ENCODE results near the gene AKR1D1. TPM values are rescaled to one million over a fixed set of nuclear protein-coding genes. Genes with fewer than 3 reads are reported as not detected.

Gene AKR1D1
- total RNA-seq, 1 experiment from 2014 or later = not detected

- no peak for DNase-seq
- Histone ChIP-seq H3K27ac (no peak overlapping the region), H3K4me3 (no peak overlapping the region), H3K27me3 (no peaks in the 10 kb centered on the region; the same call in 1 of the 2 replicates), H3K36me3 (no peaks in the 10 kb centered on the region), H3K9me3 (replicated peaks) (no peaks in the 10 kb centered on the region), H3K4me1 (peaks cover 3% of the 10 kb centered on the region; the same call in 1 of the 2 replicates)
These were observed 82.7 kb downstream of the AKR1D1 start for GRCh38 chr7:138158739-138159528.

GRCh38 chr7:138161600-138162081 lies 85.4 kb downstream of the AKR1D1 start:
- no peaks in the 10 kb centered on the region for H3K36me3 ChIP-seq
- peaks cover 5% of the 10 kb centered on the region; the same call in 1 of the 2 replicates for H3K4me1 ChIP-seq
- peak; percentile 94 to 98 for DNase-seq
- no peaks in the 10 kb centered on the region for H3K9me3 ChIP-seq (replicated peaks)
- no peak overlapping the region for H3K27ac ChIP-seq
- no peak overlapping the region for H3K4me3 ChIP-seq
- H3K27me3 ChIP-seq = no peaks in the 10 kb centered on the region

- DNase-seq = no peak
- Histone ChIP-seq H3K4me3 (no peak overlapping the region), H3K4me1 (peaks cover 5% of the 10 kb centered on the region; the same call in 1 of the 2 replicates), H3K36me3 (no peaks in the 10 kb centered on the region), H3K27ac (no peak overlapping the region), H3K9me3 (replicated peaks) (no peaks in the 10 kb centered on the region), H3K27me3 (no peaks in the 10 kb centered on the region)
These were observed 86.0 kb downstream of the AKR1D1 start for GRCh38 chr7:138162236-138162635.

GRCh38 chr7:138163800-138164199 lies 87.5 kb downstream of the AKR1D1 start:
- no peak overlapping the region for H3K27ac ChIP-seq
- peaks cover 5% of the 10 kb centered on the region; the same call in 1 of the 2 replicates for H3K4me1 ChIP-seq

GRCh38 chr7:138164804-138165203 lies 88.5 kb downstream of the AKR1D1 start:
- Histone ChIP-seq H3K4me3 (no peak overlapping the region), H3K4me1 (peaks cover 5% of the 10 kb centered on the region; the same call in 1 of the 2 replicates), H3K27ac (no peak overlapping the region), H3K9me3 (replicated peaks) (no peaks in the 10 kb centered on the region), H3K36me3 (no peaks in the 10 kb centered on the region), H3K27me3 (no peaks in the 10 kb centered on the region)
- no peak for DNase-seq

More at GRCh38 chr7:138163800-138164199, 87.5 kb downstream of the AKR1D1 start:
- no peaks in the 10 kb centered on the region for H3K36me3 ChIP-seq
- no peak overlapping the region for H3K4me3 ChIP-seq
- no peaks in the 10 kb centered on the region for H3K27me3 ChIP-seq
- H3K9me3 ChIP-seq (replicated peaks) = no peaks in the 10 kb centered on the region
- DNase-seq = no peak

- Histone ChIP-seq H3K27me3 (no peaks in the 10 kb centered on the region), H3K9me3 (replicated peaks) (no peaks in the 10 kb centered on the region), H3K36me3 (no peaks in the 10 kb centered on the region), H3K4me1 (peaks cover 5% of the 10 kb centered on the region; the same call in 1 of the 2 replicates), H3K27ac (no peak overlapping the region), H3K4me3 (no peak overlapping the region)
- DNase-seq = no peak
These were observed 90.4 kb downstream of the AKR1D1 start for GRCh38 chr7:138166681-138167080.

GRCh38 chr7:138167222-138167621 lies 91.0 kb downstream of the AKR1D1 start:
- Histone ChIP-seq H3K36me3 (no peaks in the 10 kb centered on the region), H3K27ac (no peak overlapping the region), H3K9me3 (replicated peaks) (no peaks in the 10 kb centered on the region), H3K4me1 (0 out of 2 replicates have a peak, but pooled peaks cover 2% of the 10 kb centered on the region), H3K27me3 (no peaks in the 10 kb centered on the region), H3K4me3 (no peak overlapping the region)
- DNase-seq = no peak

GRCh38 chr7:138167869-138168296 lies 91.6 kb downstream of the AKR1D1 start:
- Histone ChIP-seq H3K9me3 (replicated peaks) (no peaks in the 10 kb centered on the region), H3K27me3 (no peaks in the 10 kb centered on the region), H3K36me3 (no peaks in the 10 kb centered on the region), H3K4me1 (0 out of 2 replicates have a peak, but pooled peaks cover 2% of the 10 kb centered on the region), H3K27ac (no peak overlapping the region), H3K4me3 (no peak overlapping the region)
- DNase-seq = no peak

Other genes with a start within 250 kb of the AKR1D1 start
- gene DGKI, start 229.5 kb upstream of the AKR1D1 start, total RNA-seq (2014; rRNA removed; shearing (Covaris generic)) = 0.05 TPM in 1 of 2 replicates, not detected in the other
- gene CREB3L2, start 74.4 kb upstream of the AKR1D1 start, total RNA-seq (2014; rRNA removed; shearing (Covaris generic)) = 18.4 and 18.7 TPM in 2 replicates